ENCODE data around the gene PCDHGA1.

DNA sequence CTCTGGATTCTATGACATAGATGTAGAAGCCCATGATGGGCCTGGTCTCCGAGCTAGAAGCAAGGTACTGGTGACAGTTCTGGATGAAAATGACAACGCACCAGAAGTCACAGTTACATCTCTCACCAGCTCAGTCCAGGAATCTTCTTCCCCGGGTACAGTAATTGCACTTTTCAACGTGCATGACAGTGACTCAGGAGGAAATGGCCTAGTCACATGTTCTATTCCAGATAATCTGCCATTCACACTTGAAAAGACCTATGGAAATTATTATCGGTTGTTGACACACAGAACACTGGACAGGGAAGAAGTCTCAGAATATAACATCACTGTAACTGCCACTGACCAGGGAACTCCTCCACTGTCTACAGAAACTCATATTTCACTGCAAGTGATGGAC lies 25.8 kb downstream of the PCDHGA1 start:
- TF ChIP-seq, protein P1, sequence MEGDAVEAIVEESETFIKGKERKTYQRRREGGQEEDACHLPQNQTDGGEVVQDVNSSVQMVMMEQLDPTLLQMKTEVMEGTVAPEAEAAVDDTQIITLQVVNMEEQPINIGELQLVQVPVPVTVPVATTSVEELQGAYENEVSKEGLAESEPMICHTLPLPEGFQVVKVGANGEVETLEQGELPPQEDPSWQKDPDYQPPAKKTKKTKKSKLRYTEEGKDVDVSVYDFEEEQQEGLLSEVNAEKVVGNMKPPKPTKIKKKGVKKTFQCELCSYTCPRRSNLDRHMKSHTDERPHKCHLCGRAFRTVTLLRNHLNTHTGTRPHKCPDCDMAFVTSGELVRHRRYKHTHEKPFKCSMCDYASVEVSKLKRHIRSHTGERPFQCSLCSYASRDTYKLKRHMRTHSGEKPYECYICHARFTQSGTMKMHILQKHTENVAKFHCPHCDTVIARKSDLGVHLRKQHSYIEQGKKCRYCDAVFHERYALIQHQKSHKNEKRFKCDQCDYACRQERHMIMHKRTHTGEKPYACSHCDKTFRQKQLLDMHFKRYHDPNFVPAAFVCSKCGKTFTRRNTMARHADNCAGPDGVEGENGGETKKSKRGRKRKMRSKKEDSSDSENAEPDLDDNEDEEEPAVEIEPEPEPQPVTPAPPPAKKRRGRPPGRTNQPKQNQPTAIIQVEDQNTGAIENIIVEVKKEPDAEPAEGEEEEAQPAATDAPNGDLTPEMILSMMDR (IDR thresholded peaks at IDR 0.05; ENCODE audit: poor library complexity), result no peak
- TF ChIP-seq EZH2phosphoT487 (IDR thresholded peaks at IDR 0.05; ENCODE audit: low read depth, severe bottlenecking, unreplicated experiment) (no peak), EZH2 (IDR thresholded peaks at IDR 0.05; ENCODE audit: borderline replicate concordance) (no peak)

Data from hepatocyte (in vitro differentiated cells).